ENCODE measurements around the gene CHST8. TPM values are rescaled to one million over a fixed set of nuclear protein-coding genes. Genes with fewer than 3 reads are reported as not detected.
A peak's percentile ranks its signal among the peaks of the same experiment; 100 is the strongest.

CHST8 gene
- total and polyA plus RNA-seq, 2 experiments from 2014 or later: 9.3 to 38.2 TPM

GRCh38 chr19:33580026-33580644 is 41.6 kb upstream of the CHST8 start:
- H3K4me3 ChIP-seq: no peak overlapping the region
- TF ChIP-seq ZNF331 (CRISPR knock-in tag; IDR thresholded peaks at IDR 0.05; ENCODE audit: low read depth) (no peak), CREB1 (CRISPR knock-in tag; IDR thresholded peaks at IDR 0.05; ENCODE audit: low read depth) (no peak), JUNB (IDR thresholded peaks at IDR 0.05; ENCODE audit: unreplicated experiment) (no peak), ETS1 (IDR thresholded peaks at IDR 0.05) (no peak)
- H3F3A ChIP-seq (replicated peaks; ENCODE audit: low read depth): no peaks in the 10 kb centered on the region
- H3K27me3 Mint-ChIP-seq (ENCODE audit: insufficient read depth, low read depth, poor library complexity): peaks cover 14% of the 10 kb centered on the region
- H3K27ac Mint-ChIP-seq: no peak overlapping the region
- H3K27ac ChIP-seq (ENCODE audit: low read depth): no peak overlapping the region
- H3K36me3 Mint-ChIP-seq (ENCODE audit: low read depth): no peaks in the 10 kb centered on the region
- peaks cover 6% of the 10 kb centered on the region; the same call in 2 of the 3 replicates for H3K9me3 Mint-ChIP-seq
- H3K4me1 Mint-ChIP-seq: peaks cover 5% of the 10 kb centered on the region
- no peaks in the 10 kb centered on the region for H3K79me2 ChIP-seq (replicated peaks; ENCODE audit: insufficient read depth)
- no peaks in the 10 kb centered on the region for H4K20me1 ChIP-seq (replicated peaks; ENCODE audit: insufficient read depth)
- H3K4me1 ChIP-seq (ENCODE audit: insufficient read depth): no peaks in the 10 kb centered on the region
- no peaks in the 10 kb centered on the region; the same call in 1 of the 2 replicates for H3K9me2 ChIP-seq (ENCODE audit: insufficient read depth)
- DNase-seq (ENCODE audit: low spot score) (no peak), ATAC-seq (no peak)
- 0 out of 2 replicates have a peak overlapping the region, but pooled peaks have one; percentile 47 for H2AFZ ChIP-seq
- H3K4me3 Mint-ChIP-seq: no peak overlapping the region
- H3K27me3 ChIP-seq (ENCODE audit: insufficient read depth): no peaks in the 10 kb centered on the region
- H3K36me3 ChIP-seq (ENCODE audit: insufficient read depth): no peaks in the 10 kb centered on the region
- H3K4me2 ChIP-seq: no peak overlapping the region

GRCh38 chr19:33580645-33581037 is 41.1 kb upstream of the CHST8 start:
- no peak overlapping the region for H3K27ac ChIP-seq (ENCODE audit: low read depth)
- DNase-seq (ENCODE audit: low spot score): no peak
- H3K4me2 ChIP-seq: no peak overlapping the region
- Mint-ChIP-seq H3K9me3 (peaks cover 2% of the 10 kb centered on the region; the same call in 1 of the 3 replicates), H3K4me3 (no peak overlapping the region), H3K36me3 (ENCODE audit: low read depth) (no peaks in the 10 kb centered on the region), H3K4me1 (peaks cover 5% of the 10 kb centered on the region), H3K27ac (no peak overlapping the region), H3K27me3 (ENCODE audit: insufficient read depth, low read depth, poor library complexity) (peaks cover 14% of the 10 kb centered on the region)
- TF ChIP-seq CTCF (conservative IDR thresholded peaks at IDR 0.05; ENCODE audit: low read depth in 2 of 2) (no peak), REST (IDR thresholded peaks at IDR 0.05; ENCODE audit: unreplicated experiment) (no peak), CREB1 (CRISPR knock-in tag; IDR thresholded peaks at IDR 0.05; ENCODE audit: low read depth) (no peak), POLR2AphosphoS5 (IDR thresholded peaks at IDR 0.05; ENCODE audit: low read depth) (no peak), EZH2phosphoT487 (IDR thresholded peaks at IDR 0.05; ENCODE audit: unreplicated experiment) (no peak), NANOG (IDR thresholded peaks at IDR 0.05; ENCODE audit: borderline replicate concordance) (no peak), ZNF114 (CRISPR knock-in tag; IDR thresholded peaks at IDR 0.05) (no peak), JUNB (IDR thresholded peaks at IDR 0.05; ENCODE audit: unreplicated experiment) (no peak), ETS1 (IDR thresholded peaks at IDR 0.05) (no peak), EZH2 (IDR thresholded peaks at IDR 0.05; ENCODE audit: low read depth, unreplicated experiment) (no peak)
- H3K79me2 ChIP-seq (replicated peaks; ENCODE audit: insufficient read depth): no peaks in the 10 kb centered on the region
- no peaks in the 10 kb centered on the region for H4K20me1 ChIP-seq (replicated peaks; ENCODE audit: insufficient read depth)
- H3K36me3 ChIP-seq (ENCODE audit: insufficient read depth): no peaks in the 10 kb centered on the region
- H3K4me3 ChIP-seq: no peak overlapping the region
- no peaks in the 10 kb centered on the region for H3F3A ChIP-seq (replicated peaks; ENCODE audit: low read depth)
- no peak overlapping the region for H2AFZ ChIP-seq
- H3K4me1 ChIP-seq (ENCODE audit: insufficient read depth): no peaks in the 10 kb centered on the region
- no peaks in the 10 kb centered on the region for H3K27me3 ChIP-seq (ENCODE audit: insufficient read depth)
- no peaks in the 10 kb centered on the region; the same call in 1 of the 2 replicates for H3K9me2 ChIP-seq (ENCODE audit: insufficient read depth)
- no peak for ATAC-seq

All from GM23338 (cell line).